K562 (cell line): ENCODE data around the gene JAKMIP1. TPM values are rescaled to one million over a fixed set of nuclear protein-coding genes. Genes with fewer than 3 reads are reported as not detected.

Experiments
- ATAC-seq: fragments of 200-7000 bp; cut with Tn5 transposase; 3 replicates; pipeline ENCODE4 v1.9.1; 2020; ENCODE audit warnings: moderate library complexity
- BruUV-seq: library from RNA; stranded (reverse); fragments of 400-500 nt; replicated peaks from 2 replicates; lab custom pipeline; 2021; lab: Mats Ljungman, UMichigan
- CTCF ChIA-PET: fragments of 300-600 bp; formaldehyde crosslinking; extraction: SDS; loops from one replicate; lab custom pipeline; 2021; ENCODE audit warnings: low intra/inter-chr PET ratio; lab: Yijun Ruan, JAX
- POLR2A ChIA-PET: fragments of 300-600, 350-650 bp; sonication (Branson Sonifier 250); formaldehyde crosslinking; extraction: SDS; loops from one replicate; lab custom pipeline; 2021; ENCODE audit warnings: antibody characterized with exemption, inconsistent platforms; lab: Yijun Ruan, JAX
- DNase-seq, 4 experiments: peaks; one replicate each; pipeline versions ENCODE4 v3.0.0 to v3.0.0-alpha.2; 2011 to 2018; ENCODE audit warnings: low spot score in 3 of 4, mixed read lengths in 3 of 4; ENCODE audit errors: extremely low read depth in 1 of 4
- FAIRE-seq: peaks from 2 replicates; lab custom pipeline; 2011; peaks lifted over from hg19 to GRCh38; lab: Jason Lieb, UNC
- H2AFZ ChIP-seq: 2 replicates; pipeline ENCODE4 v1.6.0; 2011; ENCODE audit warnings: low read depth, low read length, control low read depth, inconsistent platforms
- H3K27ac ChIP-seq: fragments of 200-600 bp; 3 replicates; pipeline ENCODE4 v1.8.0; 2011; ENCODE audit warnings: low read depth, mild to moderate bottlenecking, control low read depth, inconsistent platforms, low read length, moderate library complexity, mixed read lengths; ENCODE audit errors: extremely low read depth
- H3K27me3 ChIP-seq, 2 experiments: fragments of 300-600 bp in 1 of 2; 2 replicates in 1 of 2; 3 replicates in 1 of 2; pipeline versions ENCODE4 v1.6.0 to v1.8.0; 2011; ENCODE audit warnings: inconsistent platforms in 2 of 2, low read length in 2 of 2, mild to moderate bottlenecking in 1 of 2, mixed read lengths in 1 of 2, moderate library complexity in 1 of 2; ENCODE audit not compliant: control insufficient read depth in 2 of 2, insufficient read depth in 2 of 2
- H3K36me3 ChIP-seq: fragments of 300-600 bp; 3 replicates; pipeline ENCODE4 v1.8.0; 2011; ENCODE audit warnings: mild to moderate bottlenecking, low read length, inconsistent platforms; ENCODE audit not compliant: control insufficient read depth, insufficient read depth
- H3K4me1 ChIP-seq, 2 experiments: fragments of 200-600 bp in 1 of 2; replicated peaks in 1 of 2; 2 replicates in 1 of 2; 3 replicates in 1 of 2; pipeline versions ENCODE4 v1.5.1 to v1.8.0; 2011; ENCODE audit warnings: inconsistent platforms in 2 of 2, low read length in 2 of 2, mild to moderate bottlenecking in 1 of 2, mixed read lengths in 1 of 2, moderate library complexity in 1 of 2; ENCODE audit not compliant: control insufficient read depth in 2 of 2, insufficient read depth in 2 of 2
- H3K4me2 ChIP-seq: 2 replicates; pipeline ENCODE4 v1.6.1; 2011; ENCODE audit warnings: low read length, control low read depth, inconsistent platforms, mixed read lengths; ENCODE audit not compliant: insufficient read depth
- H3K4me3 ChIP-seq: fragments of 200-600 bp; sonication (generic), shearing (Covaris generic); 2 replicates; pipeline ENCODE4 v1.5.1; 2016; ENCODE audit warnings: control low read depth, inconsistent platforms
- H3K79me2 ChIP-seq: fragments of 200-600 bp; 3 replicates; pipeline ENCODE4 v1.8.0; 2011; ENCODE audit warnings: low read length, inconsistent platforms; ENCODE audit not compliant: control insufficient read depth, insufficient read depth
- H3K9ac ChIP-seq, 2 experiments: 2 replicates each; pipeline versions ENCODE4 v1.6.0 to v1.6.1; 2011; ENCODE audit warnings: low read depth in 2 of 2, low read length in 2 of 2, control low read depth in 1 of 2, inconsistent platforms in 1 of 2, mild to moderate bottlenecking in 1 of 2, mixed read lengths in 1 of 2; ENCODE audit not compliant: insufficient read depth in 1 of 2
- H3K9me1 ChIP-seq: one replicate; pipeline ENCODE4 v1.6.0; 2011; ENCODE audit warnings: inconsistent platforms, mild to moderate bottlenecking, low read length, moderate library complexity; ENCODE audit not compliant: control insufficient read depth, insufficient read depth
- H3K9me3 ChIP-seq: replicated peaks from 2 replicates; pipeline ENCODE4 v1.5.1; 2011; ENCODE audit warnings: low read depth, low read length, inconsistent platforms; ENCODE audit not compliant: control insufficient read depth, insufficient read depth
- H4K20me1 ChIP-seq: replicated peaks from 2 replicates; pipeline ENCODE4 v1.6.1; 2011; ENCODE audit warnings: low read length, inconsistent platforms, mixed read lengths; ENCODE audit not compliant: control insufficient read depth, insufficient read depth
- TFE3 ChIP-seq: fragments of 450-650 bp; formaldehyde crosslinking; IDR thresholded peaks from 2 replicates; pipeline ENCODE4 v1.4.0; 2020; ENCODE audit warnings: mild to moderate bottlenecking, mixed read lengths
- VEZF1 ChIP-seq: fragments of 200-800 bp; sonication (Bioruptor generic); IDR thresholded peaks from 2 replicates; pipeline ENCODE4 v1.6.1; 2017; ENCODE audit warnings: missing genetic modification characterization, missing compliant biosample characterization
- WGBS: fragments of 100-300 bp; shearing (Covaris generic); methylation state at CpG from one replicate; pipeline ENCODE4 v1.1.6; 2016; ENCODE audit warnings: low coverage, mixed read lengths; ENCODE audit not compliant: insufficient coverage; ENCODE audit errors: missing lambda C conversion rate; 5-methylcytosine and 5-hydroxymethylcytosine counted together
- in situ Hi-C: fragments of 300-500 bp; cut with MboI; formaldehyde crosslinking; loops from 4 replicates; pipeline ENCODE4 v1.15.0; 2018; ENCODE audit warnings: inconsistent platforms, mixed read lengths
- intact Hi-C: fragments of 100-400 bp; cut with micrococcal nuclease; formaldehyde crosslinking; loops from 2 replicates; pipeline ENCODE4 v1.14.2; 2022
- polyA plus RNA-seq, 8 experiments: library from polyadenylated mRNA; depleted of rRNA in 4 of 8; stranded (reverse) in 5 of 8; unstranded in 3 of 8; fragments of >200 nt; fragmentation: Nextera tagmentation in 2 of 8; fragmentation: Illumina TruSeq in 1 of 8; extraction: Ambion mirVana in 2 of 8; extraction: Trizol in 1 of 8; gene quantifications; 2 replicates each; pipeline versions ENCODE4 v1.2.1 to v1.2.3, GENCODE V29; 2011 to 2014; ENCODE audit warnings: inconsistent platforms in 1 of 8, missing spikeins in 1 of 8
- total RNA-seq, 7 experiments: library from RNA; depleted of rRNA in 6 of 7; stranded (reverse); fragments of >200 nt in 6 of 7; fragmentation: Illumina TruSeq in 2 of 7; extraction: Trizol in 2 of 7; gene quantifications; 2 replicates each; pipeline versions ENCODE4 v1.2.1 to v1.2.3, GENCODE V29; 2011 to 2021; ENCODE audit warnings: low replicate concordance in 1 of 7

Gene JAKMIP1
- total and polyA plus RNA-seq, 9 of the 15 experiments (the other 6 are each of a cell fraction or from before 2014, with no cell fraction given): not detected

GRCh38 chr4:6071959-6072720 lies 128.2 kb downstream of the JAKMIP1 start:
- POLR2A ChIA-PET: no interaction called here
- Histone ChIP-seq H3K36me3 (no peaks in the 10 kb centered on the region), H3K4me1 (no peaks in the 10 kb centered on the region), H3K9ac (no peak overlapping the region), H3K27ac (no peak overlapping the region), H3K4me2 (no peak overlapping the region), H3K79me2 (no peaks in the 10 kb centered on the region), H3K4me3 (no peak overlapping the region), H3K9me1 (no peaks in the 10 kb centered on the region), H3K27me3 (peaks cover 0 to 33% of the 10 kb centered on the region in 2 experiments; a peak in 2 of 5 replicates)
- in situ Hi-C loops: no loop called here
- no TSS peak for BruUV-seq
- CTCF ChIA-PET: no interaction called here
- DNase-seq: no peak
- no peak for FAIRE-seq
- intact Hi-C loops: no loop called here
- peak; percentile 29 for TF ChIP-seq TFE3
- no peak for TF ChIP-seq VEZF1 (CRISPR knock-in tag)
- TF ChIP-seq, all 486 proteins: peak for 1
- no peak for ATAC-seq
- Histone ChIP-seq H3K9me3 (no peaks in the 10 kb centered on the region), H2AFZ (no peak overlapping the region), H4K20me1 (no peaks in the 10 kb centered on the region)
- WGBS: 0% methylated on average over 8 of the region's 8 CpGs
